Upper lobe of left lung (tissue), 6 donors: ENCODE measurements around the gene FBXL15. TPM values are rescaled to one million over a fixed set of nuclear protein-coding genes. Genes with fewer than 3 reads are reported as not detected.

Experiments used
- ATAC-seq, 2 donors: fragments of 200-7000 bp; cut with Tn5 transposase; one replicate each; pipeline ENCODE4 v1.9.1; 2022; ENCODE audit warnings: mild to moderate bottlenecking in 2 of 2, moderate library complexity in 2 of 2; ENCODE audit not compliant: low FRiP score in 2 of 2
- DNase-seq, 2 donors: peaks; one replicate each; pipeline ENCODE4 v3.0.0-alpha.2; 2019 to 2020
- H3K27ac ChIP-seq, 4 donors: fragments of 200-600 bp; sonication (generic); one replicate each; pipeline ENCODE4 v1.5.1; 2016 to 2019
- H3K27me3 ChIP-seq, 4 donors: fragments of 200-600 bp; sonication (generic); one replicate each; pipeline ENCODE4 v1.5.1; 2017 to 2019
- H3K36me3 ChIP-seq, 4 donors: fragments of 200-600 bp; sonication (generic); one replicate each; pipeline ENCODE4 v1.5.1; 2016 to 2019
- H3K4me1 ChIP-seq, 4 donors: fragments of 200-600 bp; sonication (generic); one replicate each; pipeline ENCODE4 v1.5.1; 2018 to 2019
- H3K4me3 ChIP-seq, 4 donors: fragments of 200-600 bp; sonication (generic); one replicate each; pipeline ENCODE4 v1.5.1; 2017 to 2019; ENCODE audit warnings: mild to moderate bottlenecking in 2 of 4, moderate library complexity in 1 of 4
- H3K9me3 ChIP-seq, 4 donors: fragments of 200-600 bp; sonication (generic); one replicate each; pipeline ENCODE4 v1.5.1; 2018 to 2019
- CTCF ChIP-seq, 6 experiments: fragments of 450-650 bp in 4 of 6; fragments of 200-600 bp in 2 of 6; sonication (generic) in 2 of 6; IDR thresholded peaks; one replicate each; pipeline ENCODE4 v1.5.1; 2016 to 2019; ENCODE audit warnings: antibody characterized with exemption in 6 of 6
- EP300 ChIP-seq, 4 donors: sonication (generic); formaldehyde crosslinking; IDR thresholded peaks; one replicate each; pipeline ENCODE4 v1.5.1; 2017; ENCODE audit warnings: antibody characterized with exemption in 4 of 4, control low read depth in 2 of 4
- POLR2A ChIP-seq, 4 donors: fragments of 450-650 bp; IDR thresholded peaks; one replicate each; pipeline ENCODE4 v1.5.1; 2016 to 2017; ENCODE audit warnings: antibody characterized with exemption in 4 of 4, mild to moderate bottlenecking in 2 of 4
- POLR2AphosphoS5 ChIP-seq, 2 donors: sonication (generic); formaldehyde crosslinking; IDR thresholded peaks; one replicate each; pipeline ENCODE4 v1.5.1; 2017; ENCODE audit warnings: antibody characterized with exemption in 2 of 2
- WGBS, 2 donors: methylation state at CpG; one replicate each; pipeline ENCODE4 v1.1.5; 2017 to 2018; 5-methylcytosine and 5-hydroxymethylcytosine counted together
- total RNA-seq, 6 donors: library from RNA; depleted of rRNA in 4 of 6; stranded (reverse); fragments of >200 nt in 4 of 6; gene quantifications; one replicate each; pipeline versions ENCODE4 v1.1.0 to v1.2.1, GENCODE V29; 2016 to 2021
- donor health status: DM: no; HTN: no; CAD: no; lungs with moderate emphysema.
- donor health status: DM: no; HTN: yes; CAD: no; lungs with severe emphysema.

FBXL15 gene
- total RNA-seq, 6 donors from 2014 or later, result 18.5 to 70.2 (median 26.8) TPM

GRCh38 chr10:102421507-102421756 lies 796 bp downstream of the FBXL15 start:
- Histone ChIP-seq H3K9me3 (peaks cover 0 to 3% (median 0%) of the 10 kb centered on the region in 4 donors), H3K27ac (peak overlapping the region; percentile 89 to 95 (median 92)), H3K4me1 (peaks cover 26 to 46% (median 33%) of the 10 kb centered on the region in 4 donors), H3K36me3 (peaks cover 0 to 22% (median 20%) of the 10 kb centered on the region in 4 donors), H3K4me3 (peak overlapping the region; percentile 69 to 99 (median 86)), H3K27me3 (peaks cover 0 to 12% (median 1%) of the 10 kb centered on the region in 4 donors)
- no peak for TF ChIP-seq CTCF (IDR thresholded peaks at IDR 0.05)
- no peak for TF ChIP-seq EP300 (IDR thresholded peaks at IDR 0.05)
- TF ChIP-seq POLR2A (IDR thresholded peaks at IDR 0.05), result no peak
- no peak for TF ChIP-seq POLR2AphosphoS5 (IDR thresholded peaks at IDR 0.05)
- ATAC-seq (no peak), DNase-seq (no peak)
- WGBS, 2 donors, result 0% methylated on average over 6 to 10 of the region's 14 CpGs

DNA sequence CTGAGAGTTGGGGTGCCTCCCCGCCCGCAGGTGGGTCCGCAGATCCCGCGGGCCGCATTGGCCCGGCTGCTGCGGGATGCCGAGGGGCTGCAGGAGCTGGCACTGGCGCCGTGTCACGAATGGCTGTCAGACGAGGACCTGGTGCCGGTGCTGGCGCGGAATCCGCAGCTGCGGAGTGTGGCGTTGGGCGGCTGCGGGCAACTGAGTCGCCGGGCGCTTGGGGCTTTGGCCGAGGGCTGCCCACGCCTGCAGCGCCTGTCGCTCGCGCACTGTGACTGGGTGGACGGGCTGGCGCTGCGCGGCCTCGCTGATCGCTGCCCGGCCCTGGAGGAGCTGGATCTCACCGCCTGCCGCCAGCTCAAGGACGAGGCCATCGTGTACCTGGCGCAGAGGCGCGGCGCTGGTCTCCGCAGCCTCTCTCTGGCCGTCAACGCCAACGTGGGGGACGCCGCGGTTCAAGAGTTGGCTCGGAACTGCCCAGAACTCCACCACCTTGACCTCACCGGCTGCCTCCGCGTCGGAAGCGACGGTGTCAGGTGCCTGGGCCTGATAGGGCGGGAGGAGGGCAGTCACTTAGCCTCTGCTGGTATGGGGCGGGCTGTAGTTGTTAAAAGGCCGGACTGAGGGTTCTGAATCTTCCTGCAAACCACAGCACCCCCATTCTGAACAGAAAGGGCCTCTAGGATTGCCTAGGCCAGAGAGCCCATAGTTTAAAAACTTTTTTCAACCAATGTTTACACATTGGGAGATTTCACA lies 1.3 kb downstream of the FBXL15 start:
- WGBS, 2 donors, result 0 to 1% methylated on average over 6 to 20 of the region's 62 CpGs
- TF ChIP-seq EP300 (IDR thresholded peaks at IDR 0.05) (no peak), POLR2A (IDR thresholded peaks at IDR 0.05) (peak in 1 of 4 donors; percentile 54), POLR2AphosphoS5 (IDR thresholded peaks at IDR 0.05) (peak in 1 of 2 donors; percentile 22), CTCF (IDR thresholded peaks at IDR 0.05) (peak in 1 of 6 experiments; percentile 13)
- peak; percentile 36 to 70 for ATAC-seq
- H3K9me3 ChIP-seq, result peaks cover 0 to 3% (median 0%) of the 10 kb centered on the region in 4 donors
- peak overlapping the region; percentile 69 to 99 (median 86) for H3K4me3 ChIP-seq
- peak; percentile 78 to 90 for DNase-seq
- H3K27ac ChIP-seq, result peak overlapping the region; percentile 89 to 95 (median 92)
- peaks cover 0 to 22% (median 20%) of the 10 kb centered on the region in 4 donors for H3K36me3 ChIP-seq
- peaks cover 0 to 12% (median 1%) of the 10 kb centered on the region in 4 donors for H3K27me3 ChIP-seq
- H3K4me1 ChIP-seq, result peaks cover 26 to 46% (median 33%) of the 10 kb centered on the region in 4 donors

DNA sequence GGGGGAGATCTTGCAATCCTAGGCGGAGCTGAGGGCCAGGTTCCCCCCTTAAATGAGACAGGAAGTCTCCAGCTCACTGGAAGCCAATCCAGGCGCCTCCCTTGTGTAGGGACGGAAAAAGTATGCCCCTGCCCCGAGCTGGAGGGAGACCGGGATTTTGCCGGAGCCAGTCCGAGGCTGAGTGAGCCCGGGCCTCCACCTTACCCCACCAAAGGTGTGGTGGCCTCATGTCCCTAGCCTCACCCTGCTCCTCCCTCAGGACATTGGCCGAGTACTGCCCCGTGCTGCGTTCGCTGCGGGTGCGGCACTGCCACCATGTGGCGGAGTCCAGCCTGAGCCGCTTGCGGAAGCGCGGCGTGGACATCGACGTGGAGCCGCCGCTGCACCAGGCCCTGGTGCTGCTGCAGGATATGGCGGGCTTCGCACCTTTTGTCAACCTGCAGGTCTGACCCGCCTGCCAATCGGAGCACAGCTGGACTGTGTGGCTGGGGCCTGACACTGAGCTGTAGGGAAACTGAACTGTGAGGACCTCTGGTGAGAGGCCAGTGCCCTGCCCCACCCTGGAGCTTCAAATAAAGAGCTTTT lies 2.0 kb downstream of the FBXL15 start:
- H3K4me3 ChIP-seq, result peak overlapping the region; percentile 69 to 99 (median 86)
- peak overlapping the region; percentile 89 to 95 (median 92) for H3K27ac ChIP-seq
- TF ChIP-seq EP300 (IDR thresholded peaks at IDR 0.05), result no peak
- TF ChIP-seq POLR2A (IDR thresholded peaks at IDR 0.05), result peak in 1 of 4 donors; percentile 23
- peak; percentile 73 to 79 for TF ChIP-seq POLR2AphosphoS5 (IDR thresholded peaks at IDR 0.05)
- peak; percentile 64 to 95 (median 90) for TF ChIP-seq CTCF (IDR thresholded peaks at IDR 0.05)
- H3K9me3 ChIP-seq, result peaks cover 0 to 3% (median 0%) of the 10 kb centered on the region in 4 donors
- peaks cover 0 to 22% (median 20%) of the 10 kb centered on the region in 4 donors for H3K36me3 ChIP-seq
- DNase-seq, result peak; percentile 92 to 96
- peaks cover 26 to 46% (median 33%) of the 10 kb centered on the region in 4 donors for H3K4me1 ChIP-seq
- peaks cover 0 to 12% (median 0%) of the 10 kb centered on the region in 4 donors for H3K27me3 ChIP-seq
- peak; percentile 77 to 89 for ATAC-seq
- WGBS, 2 donors, result 3 to 8% methylated on average over 4 to 20 of the region's 28 CpGs

GRCh38 chr10:102423372-102423968 lies 2.8 kb downstream of the FBXL15 start:
- TF ChIP-seq EP300 (IDR thresholded peaks at IDR 0.05) (no peak), CTCF (IDR thresholded peaks at IDR 0.05) (no peak), POLR2A (IDR thresholded peaks at IDR 0.05) (no peak), POLR2AphosphoS5 (IDR thresholded peaks at IDR 0.05) (no peak)
- 96% methylated on average over 10 to 13 of the region's 13 CpGs for WGBS, 2 donors
- no peak for ATAC-seq
- peak overlapping the region in 1 of 4 donors; percentile 94 for H3K4me3 ChIP-seq
- H3K27me3 ChIP-seq, result peaks cover 0 to 11% (median 0%) of the 10 kb centered on the region in 4 donors
- no peak for DNase-seq
- H3K9me3 ChIP-seq, result peaks cover 0 to 3% (median 0%) of the 10 kb centered on the region in 4 donors
- H3K27ac ChIP-seq, result peak overlapping the region in 3 of 4 donors; percentile 91 to 95 (median 94)
- H3K4me1 ChIP-seq, result peaks cover 26 to 46% (median 33%) of the 10 kb centered on the region in 4 donors
- peaks cover 0 to 22% (median 20%) of the 10 kb centered on the region in 4 donors for H3K36me3 ChIP-seq
